22Rv1 (cell line): ENCODE data around the gene SUMO2.

Source experiments
- ZFX ChIP-seq: fragments of 450-650 bp; IDR thresholded peaks from 2 replicates; pipeline ENCODE4 v1.6.1; 2017; ENCODE audit warnings: antibody characterized with exemption, borderline replicate concordance
- TF ChIP-seq, protein P1 (sequence below): fragments of 450-650 bp; IDR thresholded peaks from 2 replicates; pipeline ENCODE4 v1.5.1; 2017; ENCODE audit warnings: mild to moderate bottlenecking

GRCh38 chr17:75144816-75145512 lies 37.8 kb downstream of the SUMO2 start:
- TF ChIP-seq, protein P1, sequence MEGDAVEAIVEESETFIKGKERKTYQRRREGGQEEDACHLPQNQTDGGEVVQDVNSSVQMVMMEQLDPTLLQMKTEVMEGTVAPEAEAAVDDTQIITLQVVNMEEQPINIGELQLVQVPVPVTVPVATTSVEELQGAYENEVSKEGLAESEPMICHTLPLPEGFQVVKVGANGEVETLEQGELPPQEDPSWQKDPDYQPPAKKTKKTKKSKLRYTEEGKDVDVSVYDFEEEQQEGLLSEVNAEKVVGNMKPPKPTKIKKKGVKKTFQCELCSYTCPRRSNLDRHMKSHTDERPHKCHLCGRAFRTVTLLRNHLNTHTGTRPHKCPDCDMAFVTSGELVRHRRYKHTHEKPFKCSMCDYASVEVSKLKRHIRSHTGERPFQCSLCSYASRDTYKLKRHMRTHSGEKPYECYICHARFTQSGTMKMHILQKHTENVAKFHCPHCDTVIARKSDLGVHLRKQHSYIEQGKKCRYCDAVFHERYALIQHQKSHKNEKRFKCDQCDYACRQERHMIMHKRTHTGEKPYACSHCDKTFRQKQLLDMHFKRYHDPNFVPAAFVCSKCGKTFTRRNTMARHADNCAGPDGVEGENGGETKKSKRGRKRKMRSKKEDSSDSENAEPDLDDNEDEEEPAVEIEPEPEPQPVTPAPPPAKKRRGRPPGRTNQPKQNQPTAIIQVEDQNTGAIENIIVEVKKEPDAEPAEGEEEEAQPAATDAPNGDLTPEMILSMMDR: no peak
- TF ChIP-seq ZFX: no peak
